ENCODE data around the gene GALK2.

The GALK2 gene

GRCh38 chr15:49300856-49301255 is 130.8 kb downstream of the GALK2 start:
- peaks cover 25% of the 10 kb centered on the region for H3K4me1 ChIP-seq (ENCODE audit: low read length)
- TF ChIP-seq EZH2 (optimal IDR thresholded peaks at IDR 0.05; ENCODE audit: low read depth, low read length) (no peak), EZH2phosphoT487 (IDR thresholded peaks at IDR 0.05; ENCODE audit: low read length) (no peak)
- TF ChIP-seq, protein P1, sequence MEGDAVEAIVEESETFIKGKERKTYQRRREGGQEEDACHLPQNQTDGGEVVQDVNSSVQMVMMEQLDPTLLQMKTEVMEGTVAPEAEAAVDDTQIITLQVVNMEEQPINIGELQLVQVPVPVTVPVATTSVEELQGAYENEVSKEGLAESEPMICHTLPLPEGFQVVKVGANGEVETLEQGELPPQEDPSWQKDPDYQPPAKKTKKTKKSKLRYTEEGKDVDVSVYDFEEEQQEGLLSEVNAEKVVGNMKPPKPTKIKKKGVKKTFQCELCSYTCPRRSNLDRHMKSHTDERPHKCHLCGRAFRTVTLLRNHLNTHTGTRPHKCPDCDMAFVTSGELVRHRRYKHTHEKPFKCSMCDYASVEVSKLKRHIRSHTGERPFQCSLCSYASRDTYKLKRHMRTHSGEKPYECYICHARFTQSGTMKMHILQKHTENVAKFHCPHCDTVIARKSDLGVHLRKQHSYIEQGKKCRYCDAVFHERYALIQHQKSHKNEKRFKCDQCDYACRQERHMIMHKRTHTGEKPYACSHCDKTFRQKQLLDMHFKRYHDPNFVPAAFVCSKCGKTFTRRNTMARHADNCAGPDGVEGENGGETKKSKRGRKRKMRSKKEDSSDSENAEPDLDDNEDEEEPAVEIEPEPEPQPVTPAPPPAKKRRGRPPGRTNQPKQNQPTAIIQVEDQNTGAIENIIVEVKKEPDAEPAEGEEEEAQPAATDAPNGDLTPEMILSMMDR (IDR thresholded peaks at IDR 0.05; ENCODE audit: low read length), result no peak
- no peaks in the 10 kb centered on the region for H3K9me2 ChIP-seq (replicated peaks; ENCODE audit: insufficient read depth, low read length)
- no peak overlapping the region for H2AFZ ChIP-seq (ENCODE audit: low read length)
- no peaks in the 10 kb centered on the region for H3K27me3 ChIP-seq (replicated peaks; ENCODE audit: insufficient read depth, low read length)
- H3K36me3 ChIP-seq (replicated peaks; ENCODE audit: insufficient read depth, low read length), result no peaks in the 10 kb centered on the region
- DNase-seq, result no peak
- H3K27ac ChIP-seq (ENCODE audit: low read length), result no peak overlapping the region
- no peak overlapping the region for H3K4me3 ChIP-seq (ENCODE audit: low read length)
- no peak overlapping the region for H3K4me2 ChIP-seq (ENCODE audit: low read depth, low read length)
- no peaks in the 10 kb centered on the region for H3K9me3 ChIP-seq (replicated peaks; ENCODE audit: insufficient read depth, low read length)
- no peak overlapping the region for H3K9ac ChIP-seq (ENCODE audit: low read length)
- peaks cover 29% of the 10 kb centered on the region for H3K79me2 ChIP-seq (ENCODE audit: low read length)
- no peaks in the 10 kb centered on the region; the same call in 1 of the 2 replicates for H3F3A ChIP-seq (ENCODE audit: insufficient read depth, low read length)
- H4K20me1 ChIP-seq (ENCODE audit: insufficient read depth, low read length), result no peaks in the 10 kb centered on the region

DNA sequence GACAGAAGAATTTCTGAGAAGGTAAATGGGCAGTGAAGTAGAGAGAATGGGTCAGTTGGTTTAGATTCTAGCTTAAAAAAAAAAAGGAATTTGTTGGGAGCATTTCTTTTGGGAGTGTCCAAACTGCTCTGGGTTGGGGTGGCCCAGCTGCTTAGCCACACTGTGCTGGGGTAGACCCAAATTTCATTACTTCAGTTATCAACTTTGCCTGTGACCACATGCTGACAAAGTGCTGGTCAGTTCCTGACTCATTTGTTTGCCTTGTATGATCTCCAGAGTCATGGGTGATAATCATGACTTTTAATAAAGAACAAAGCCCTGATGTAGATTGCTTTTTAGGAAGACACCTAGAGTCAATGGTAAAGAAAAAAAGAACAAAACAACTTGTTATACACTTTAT is 131.5 kb downstream of the GALK2 start:
- Histone ChIP-seq H3K4me3 (ENCODE audit: low read length) (no peak overlapping the region), H3K4me1 (ENCODE audit: low read length) (peaks cover 32% of the 10 kb centered on the region), H3K9me3 (replicated peaks; ENCODE audit: insufficient read depth, low read length) (no peaks in the 10 kb centered on the region), H3K27ac (ENCODE audit: low read length) (no peak overlapping the region), H3K36me3 (replicated peaks; ENCODE audit: insufficient read depth, low read length) (no peaks in the 10 kb centered on the region), H3K9ac (ENCODE audit: low read length) (no peak overlapping the region), H3F3A (ENCODE audit: insufficient read depth, low read length) (no peaks in the 10 kb centered on the region; the same call in 1 of the 2 replicates), H3K79me2 (ENCODE audit: low read length) (peaks cover 29% of the 10 kb centered on the region), H2AFZ (ENCODE audit: low read length) (no peak overlapping the region), H3K27me3 (replicated peaks; ENCODE audit: insufficient read depth, low read length) (no peaks in the 10 kb centered on the region), H3K9me2 (replicated peaks; ENCODE audit: insufficient read depth, low read length) (no peaks in the 10 kb centered on the region), H4K20me1 (ENCODE audit: insufficient read depth, low read length) (no peaks in the 10 kb centered on the region), H3K4me2 (ENCODE audit: low read depth, low read length) (no peak overlapping the region)
- no peak for DNase-seq
- TF ChIP-seq, protein P1 (IDR thresholded peaks at IDR 0.05; ENCODE audit: low read length), result no peak
- no peak for TF ChIP-seq EZH2phosphoT487 (IDR thresholded peaks at IDR 0.05; ENCODE audit: low read length)

- H2AFZ ChIP-seq (ENCODE audit: low read length), result no peak overlapping the region
- no peaks in the 10 kb centered on the region for H3K9me2 ChIP-seq (replicated peaks; ENCODE audit: insufficient read depth, low read length)
- DNase-seq, result no peak
- H3K9ac ChIP-seq (ENCODE audit: low read length), result no peak overlapping the region
- H3K27ac ChIP-seq (ENCODE audit: low read length), result no peak overlapping the region
- no peaks in the 10 kb centered on the region for H3K27me3 ChIP-seq (replicated peaks; ENCODE audit: insufficient read depth, low read length)
- no peaks in the 10 kb centered on the region for H3K9me3 ChIP-seq (replicated peaks; ENCODE audit: insufficient read depth, low read length)
- peaks cover 37% of the 10 kb centered on the region for H3K4me1 ChIP-seq (ENCODE audit: low read length)
- H3K79me2 ChIP-seq (ENCODE audit: low read length), result peaks cover 29% of the 10 kb centered on the region
- H3K4me3 ChIP-seq (ENCODE audit: low read length), result no peak overlapping the region
- TF ChIP-seq EZH2phosphoT487 (IDR thresholded peaks at IDR 0.05; ENCODE audit: low read length), result no peak
- TF ChIP-seq, protein P1 (IDR thresholded peaks at IDR 0.05; ENCODE audit: low read length), result no peak
- no peak for TF ChIP-seq EZH2 (optimal IDR thresholded peaks at IDR 0.05; ENCODE audit: low read depth, low read length)
- H3K4me2 ChIP-seq (ENCODE audit: low read depth, low read length), result no peak overlapping the region
- no peaks in the 10 kb centered on the region; the same call in 1 of the 2 replicates for H3F3A ChIP-seq (ENCODE audit: insufficient read depth, low read length)
- H4K20me1 ChIP-seq (ENCODE audit: insufficient read depth, low read length), result no peaks in the 10 kb centered on the region
- no peaks in the 10 kb centered on the region for H3K36me3 ChIP-seq (replicated peaks; ENCODE audit: insufficient read depth, low read length)
Observed at GRCh38 chr15:49303003-49303402, 133.0 kb downstream of the GALK2 start.

Measured in MM.1S (cell line).